AG09319 (cell line): ENCODE data around the gene TTLL5.

Source experiments
- DNase-seq: peaks from one replicate; pipeline ENCODE4 v3.0.0-alpha.2; 2010; ENCODE audit warnings: low read depth; ENCODE audit errors: extremely low read depth
- TF ChIP-seq, protein P1 (sequence below): IDR thresholded peaks from 2 replicates; pipeline ENCODE4 v1.5.1; 2011; ENCODE audit warnings: low read depth, mild to moderate bottlenecking, inconsistent platforms, low read length, moderate library complexity

TTLL5 gene

DNA sequence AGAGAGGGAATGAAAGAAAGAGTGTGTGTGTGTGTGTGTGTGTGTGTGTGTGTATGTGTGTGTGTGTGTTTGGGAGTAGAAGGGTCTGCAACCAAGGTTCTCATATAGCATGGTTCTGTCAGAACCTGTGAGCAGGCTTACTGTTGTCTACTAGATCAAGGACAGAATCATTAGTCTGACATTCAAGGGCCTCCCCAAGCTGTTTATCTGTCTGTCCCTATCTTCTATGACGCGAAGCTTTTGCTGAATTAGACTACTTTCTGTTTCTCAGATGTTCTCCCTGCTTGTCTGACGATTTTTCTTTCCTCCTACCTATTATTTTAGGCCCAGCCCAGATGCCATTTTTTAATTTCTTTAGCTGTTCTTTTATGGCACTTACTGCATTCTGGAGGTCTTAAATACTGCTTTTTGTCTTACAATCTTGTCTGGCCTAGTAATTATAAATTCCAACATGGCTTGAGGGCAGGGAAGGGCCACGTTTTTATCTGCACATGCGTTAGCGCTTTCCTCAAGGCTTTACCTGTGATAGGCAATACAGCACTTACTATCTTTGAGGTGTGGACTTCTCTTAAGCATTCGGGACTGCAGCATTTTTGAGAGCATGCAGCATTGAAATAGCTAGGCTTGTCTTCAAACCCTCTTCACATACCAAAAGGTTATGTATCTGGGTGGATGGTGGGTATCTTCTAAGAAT lies 150.2 kb downstream of the TTLL5 start:
- no peak for DNase-seq
- TF ChIP-seq, protein P1, sequence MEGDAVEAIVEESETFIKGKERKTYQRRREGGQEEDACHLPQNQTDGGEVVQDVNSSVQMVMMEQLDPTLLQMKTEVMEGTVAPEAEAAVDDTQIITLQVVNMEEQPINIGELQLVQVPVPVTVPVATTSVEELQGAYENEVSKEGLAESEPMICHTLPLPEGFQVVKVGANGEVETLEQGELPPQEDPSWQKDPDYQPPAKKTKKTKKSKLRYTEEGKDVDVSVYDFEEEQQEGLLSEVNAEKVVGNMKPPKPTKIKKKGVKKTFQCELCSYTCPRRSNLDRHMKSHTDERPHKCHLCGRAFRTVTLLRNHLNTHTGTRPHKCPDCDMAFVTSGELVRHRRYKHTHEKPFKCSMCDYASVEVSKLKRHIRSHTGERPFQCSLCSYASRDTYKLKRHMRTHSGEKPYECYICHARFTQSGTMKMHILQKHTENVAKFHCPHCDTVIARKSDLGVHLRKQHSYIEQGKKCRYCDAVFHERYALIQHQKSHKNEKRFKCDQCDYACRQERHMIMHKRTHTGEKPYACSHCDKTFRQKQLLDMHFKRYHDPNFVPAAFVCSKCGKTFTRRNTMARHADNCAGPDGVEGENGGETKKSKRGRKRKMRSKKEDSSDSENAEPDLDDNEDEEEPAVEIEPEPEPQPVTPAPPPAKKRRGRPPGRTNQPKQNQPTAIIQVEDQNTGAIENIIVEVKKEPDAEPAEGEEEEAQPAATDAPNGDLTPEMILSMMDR: no peak

DNA sequence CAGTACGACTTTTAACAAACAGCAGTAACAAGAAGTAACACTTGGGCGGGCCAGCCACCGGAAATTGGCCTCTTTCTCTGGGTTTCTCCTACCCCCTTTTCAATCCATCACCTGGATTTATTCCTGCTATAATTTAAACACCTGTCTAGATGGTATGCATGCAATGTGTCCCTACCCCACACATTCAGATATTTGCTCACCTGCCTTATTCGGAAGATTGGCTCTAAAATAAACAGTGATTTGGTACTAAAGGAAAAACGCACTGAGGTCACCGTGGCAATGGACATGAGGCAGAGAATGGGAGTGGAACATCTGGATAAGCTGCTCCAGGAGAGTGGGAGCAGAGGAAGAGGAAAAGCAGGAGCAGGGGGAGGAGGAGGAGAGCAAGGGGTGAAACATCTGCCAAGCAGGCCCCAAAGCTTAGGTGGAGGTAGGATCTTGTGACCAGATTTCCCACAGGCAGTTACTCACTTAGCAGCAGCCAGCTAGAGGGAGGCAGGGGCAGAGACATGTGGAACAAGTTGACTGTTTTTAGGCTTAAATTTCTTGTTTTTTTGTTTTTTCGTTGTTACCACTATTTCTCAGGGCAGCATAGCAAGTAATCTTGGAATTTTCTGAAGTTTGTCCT lies 150.9 kb downstream of the TTLL5 start:
- TF ChIP-seq, protein P1: no peak
- no peak for DNase-seq

DNA sequence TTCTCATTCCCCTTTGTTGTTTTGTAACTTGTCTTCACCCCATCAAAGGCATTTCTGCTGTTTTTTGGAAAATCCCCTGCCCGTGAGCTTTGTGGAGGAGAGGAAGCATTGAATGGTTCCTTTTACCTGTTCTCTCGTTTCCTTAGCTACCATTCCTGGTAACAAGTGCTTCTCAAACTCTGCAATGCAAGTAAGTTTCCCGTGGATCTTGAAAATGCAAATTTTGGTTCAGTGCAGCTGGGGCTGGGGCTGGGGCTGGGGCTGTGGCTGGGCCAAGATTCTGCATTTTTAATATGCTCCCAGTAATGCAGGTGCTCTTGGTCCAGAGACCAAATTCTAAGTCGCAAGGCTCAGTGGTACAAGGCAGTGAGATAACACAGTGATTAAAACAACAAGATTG lies 151.6 kb downstream of the TTLL5 start:
- TF ChIP-seq, protein P1: no peak
- DNase-seq: no peak

DNA sequence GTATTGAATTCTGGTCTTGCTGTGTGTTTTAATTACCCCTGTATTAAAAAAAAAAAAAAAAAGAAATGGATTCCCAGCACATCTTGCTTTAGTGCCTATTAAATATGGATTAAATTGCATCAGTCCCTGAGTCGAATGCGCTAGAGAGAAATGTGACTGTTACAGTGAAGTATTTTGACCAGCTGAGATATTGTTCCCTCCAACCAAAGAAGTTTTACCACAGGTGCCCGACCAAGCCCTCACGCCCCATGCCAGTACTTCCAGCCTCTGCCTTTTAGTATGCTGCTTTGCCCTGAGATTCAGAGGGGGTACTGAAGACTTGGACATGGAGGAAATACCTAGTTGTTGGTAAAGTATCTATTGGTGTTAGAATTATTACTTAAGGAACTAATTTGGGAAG lies 159.7 kb downstream of the TTLL5 start:
- TF ChIP-seq, protein P1: no peak
- DNase-seq: no peak

DNA sequence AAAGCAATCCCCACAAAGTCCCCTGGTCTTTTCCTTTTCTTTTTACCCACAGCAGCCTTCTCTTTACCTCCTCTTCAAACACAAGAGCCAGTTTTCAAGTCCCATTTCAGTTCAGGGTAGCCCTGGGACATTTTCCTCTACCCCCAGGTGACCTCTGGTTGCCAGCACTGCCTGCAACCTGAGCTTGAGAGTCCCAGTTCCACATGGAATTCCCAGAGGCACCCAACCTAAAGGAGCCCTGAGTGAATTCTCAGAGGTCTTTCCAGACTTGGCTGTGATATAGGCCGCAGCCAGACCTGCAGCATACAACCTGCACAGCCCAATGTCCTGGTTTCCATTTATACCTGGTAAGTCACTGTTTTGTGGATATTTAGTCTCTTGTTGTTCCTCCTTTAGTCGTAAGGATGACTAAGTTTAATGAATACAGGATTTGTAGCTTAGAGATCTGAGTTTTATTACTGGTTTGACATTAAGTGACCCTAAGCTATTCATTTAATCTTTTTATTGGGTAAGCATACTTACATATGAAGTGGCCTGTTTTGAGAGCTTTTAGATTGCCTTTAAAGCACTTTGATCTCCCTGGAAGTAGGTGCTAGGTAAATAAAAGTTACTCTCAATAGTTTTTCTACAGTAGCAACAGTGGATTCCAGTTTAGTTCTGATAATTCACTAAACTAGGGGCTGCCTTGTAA lies 160.9 kb downstream of the TTLL5 start:
- TF ChIP-seq, protein P1: no peak
- DNase-seq: no peak

DNA sequence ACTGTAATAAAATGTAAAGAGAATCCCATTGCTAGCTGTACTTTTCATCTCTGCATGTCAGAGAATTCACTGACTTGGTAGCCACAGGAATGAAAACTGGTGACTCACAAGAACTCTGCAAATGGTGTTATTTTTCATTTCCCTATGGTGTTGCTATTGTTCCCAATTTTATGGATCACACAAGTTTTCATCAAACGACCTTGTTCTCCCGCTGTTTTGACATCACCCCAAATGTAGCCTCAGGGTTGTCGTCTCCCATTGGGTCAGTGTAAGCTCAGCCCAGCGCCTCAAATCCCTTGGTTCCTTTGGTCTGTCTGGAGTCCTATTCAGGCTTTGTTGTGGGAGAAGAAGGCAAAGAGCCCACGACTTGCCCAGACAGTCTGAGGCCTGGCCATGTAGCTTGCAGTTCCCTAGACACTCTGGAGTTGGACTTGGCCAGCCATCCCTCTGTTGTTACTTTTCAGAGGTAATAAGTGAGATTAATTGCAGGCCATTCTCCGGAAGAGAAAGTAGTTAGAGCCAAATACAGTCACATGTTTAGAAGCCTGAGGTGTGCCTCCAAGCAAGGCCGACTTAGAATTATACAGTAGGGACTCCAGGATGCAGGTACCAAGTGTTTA lies 161.6 kb downstream of the TTLL5 start:
- TF ChIP-seq, protein P1: no peak

DNA sequence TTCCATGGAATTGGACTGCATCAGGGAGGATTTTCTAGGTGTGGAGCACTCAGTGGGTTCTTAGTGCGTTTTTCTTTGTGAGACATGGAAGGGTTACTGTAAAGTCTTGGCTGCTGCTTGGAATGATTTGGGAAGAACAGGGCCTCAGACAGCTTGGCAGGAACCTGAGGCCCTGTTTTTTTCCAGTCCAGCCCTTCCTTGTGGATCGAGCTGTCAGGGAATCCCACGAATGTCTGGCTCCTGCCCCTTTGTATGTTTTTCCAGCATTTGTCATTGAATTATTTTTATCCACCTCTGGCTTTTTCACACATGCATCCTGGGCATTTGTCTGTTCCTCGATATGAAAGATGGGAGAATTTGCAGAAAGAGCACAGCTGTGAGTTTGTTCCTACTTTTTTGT lies 162.3 kb downstream of the TTLL5 start:
- DNase-seq: no peak
- TF ChIP-seq, protein P1: no peak

More for the DNA sequence above, 161.6 kb downstream of the TTLL5 start:
- no peak for DNase-seq
